CD4-positive, alpha-beta T cell (primary cell): ENCODE results near the gene SLC35D2. TPM values are rescaled to one million over a fixed set of nuclear protein-coding genes. Genes with fewer than 3 reads are reported as not detected.

ENCODE experiments used
- ATAC-seq: fragments of 200-7000 bp; cut with Tn5 transposase; one replicate; pipeline ENCODE4 v1.10.0; 2022; ENCODE audit warnings: mild to moderate bottlenecking; ENCODE audit not compliant: poor library complexity
- CTCF ChIA-PET: fragments of 350-600 bp; sonication (Branson Sonifier 250); formaldehyde crosslinking; loops from one replicate; lab custom pipeline; 2021; ENCODE audit warnings: antibody characterized with exemption, inconsistent platforms; lab: Charles Lee
- POLR2A ChIA-PET: fragments of 350-600 bp; sonication (Branson Sonifier 250); formaldehyde crosslinking; loops from one replicate; lab custom pipeline; 2021; ENCODE audit warnings: antibody characterized with exemption, inconsistent platforms; lab: Charles Lee
- DNase-seq, 14 experiments: peaks; one replicate each; pipeline ENCODE4 v3.0.0-alpha.2; 2013 to 2020; ENCODE audit warnings: mixed read lengths in 2 of 14
- H3K27ac ChIP-seq, 2 donors: one replicate each; pipeline versions ENCODE4 v1.5.1 to v1.7.0; 2013; ENCODE audit warnings: low read length in 2 of 2, low read depth in 1 of 2, mild to moderate bottlenecking in 1 of 2
- H3K27me3 ChIP-seq, 2 experiments: 1 replicate in 1 of 2; 2 replicates in 1 of 2; pipeline versions ENCODE4 v1.6.1 to v1.7.0; 2013; ENCODE audit warnings: low read length in 2 of 2, control low read depth in 1 of 2, mild to moderate bottlenecking in 1 of 2, moderate library complexity in 1 of 2; ENCODE audit not compliant: insufficient read depth in 2 of 2, control insufficient read depth in 1 of 2
- H3K36me3 ChIP-seq: one replicate; pipeline ENCODE4 v1.6.1; 2013; ENCODE audit warnings: low read length, control low read depth; ENCODE audit not compliant: insufficient read depth
- H3K4me1 ChIP-seq: one replicate; pipeline ENCODE4 v1.6.1; 2013; ENCODE audit warnings: low read length, control low read depth; ENCODE audit not compliant: insufficient read depth
- H3K4me3 ChIP-seq: one replicate; pipeline ENCODE4 v1.5.1; 2013; ENCODE audit warnings: mild to moderate bottlenecking, low read length, moderate library complexity
- H3K9me3 ChIP-seq, 2 experiments: 1 replicate in 1 of 2; 2 replicates in 1 of 2; pipeline versions ENCODE4 v1.6.1 to v1.7.0; 2013; ENCODE audit warnings: low read length in 2 of 2, mild to moderate bottlenecking in 2 of 2, control low read depth in 1 of 2, moderate library complexity in 1 of 2; ENCODE audit not compliant: control insufficient read depth in 1 of 2, insufficient read depth in 1 of 2
- H3K27ac Mint-ChIP-seq: one replicate; pipeline ENCODE4 v1.8.0; 2020; ENCODE audit warnings: mixed read lengths
- H3K27me3 Mint-ChIP-seq: one replicate; pipeline ENCODE4 v1.8.0; 2021; ENCODE audit warnings: mixed read lengths
- H3K36me3 Mint-ChIP-seq: one replicate; pipeline ENCODE4 v1.8.0; 2021; ENCODE audit warnings: low read depth, mixed read lengths
- H3K4me1 Mint-ChIP-seq: one replicate; pipeline ENCODE4 v1.8.0; 2021; ENCODE audit warnings: low read depth, mixed read lengths
- H3K4me3 Mint-ChIP-seq: one replicate; pipeline ENCODE4 v1.8.0; 2020; ENCODE audit warnings: mild to moderate bottlenecking, mixed read lengths
- H3K9me3 Mint-ChIP-seq: one replicate; pipeline ENCODE4 v1.8.0; 2020; ENCODE audit warnings: mixed read lengths
- intact Hi-C, 2 experiments: fragments of 100-400 bp; cut with DNase I in 1 of 2; cut with micrococcal nuclease in 1 of 2; formaldehyde crosslinking; loops; one replicate each; pipeline versions ENCODE4 v1.15.1 to v1.9.0; 2023 to 2025; cut with DNase I, micrococcal nuclease
- total RNA-seq, 174 experiments: library from RNA in 2 of 174; stranded (reverse) in 2 of 174; gene quantifications; one replicate each; pipeline ENCODE4 v1.2.3 and lab custom pipeline; 2021 to 2026
- TF ChIP-seq, protein P1 (sequence below): fragments of 200-600 bp; IDR thresholded peaks from one replicate; pipeline ENCODE4 v1.8.0; 2022; ENCODE audit warnings: antibody characterized with exemption, mild to moderate bottlenecking

SLC35D2 gene
- total RNA-seq, 2 experiments from 2014 or later, result 13.2 to 14.7 TPM

DNA sequence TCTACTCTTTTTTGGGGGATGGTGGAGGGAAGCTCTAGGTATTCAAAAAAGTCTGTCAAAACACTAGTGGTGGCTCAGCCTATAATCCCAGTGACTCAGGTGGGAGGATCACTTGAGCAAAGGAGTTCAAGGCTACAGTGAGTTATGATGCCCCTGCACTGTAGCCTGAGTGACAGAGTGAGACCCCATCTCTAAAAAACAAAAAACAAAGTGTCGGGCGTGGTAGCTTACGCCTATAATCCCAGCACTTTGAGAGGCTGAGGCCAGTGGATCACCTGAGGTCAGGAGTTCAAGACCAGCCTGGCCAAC is 15.8 kb upstream of the SLC35D2 start:
- peaks cover 23% of the 10 kb centered on the region for H3K4me1 ChIP-seq
- DNase-seq (no peak), ATAC-seq (peak; percentile 49)
- CTCF ChIA-PET, result interaction anchor here (1.5 to 1.7 kb wide), 2 partner anchors 10 to 17 kb away, joined by 3 to 5 read pairs; no protein-coding TSS in a partner anchor
- intact Hi-C loops, result no loop called here
- peaks cover 0 to 3% of the 10 kb centered on the region in 2 experiments for H3K9me3 ChIP-seq
- Mint-ChIP-seq H3K4me3 (peak overlapping the region; percentile 74), H3K4me1 (peaks cover 25% of the 10 kb centered on the region), H3K9me3 (peaks cover 6% of the 10 kb centered on the region), H3K36me3 (peaks cover 7% of the 10 kb centered on the region), H3K27me3 (no peaks in the 10 kb centered on the region), H3K27ac (peak overlapping the region; percentile 92)
- POLR2A ChIA-PET, result interaction anchor here (0.9 to 3.8 kb wide), 11 partner anchors 10 to 167 kb away, joined by 3 to 21 read pairs (median 8); partner anchors contain the start of genes HABP4, SLC35D2 and ZNF367
- TF ChIP-seq, protein P1, sequence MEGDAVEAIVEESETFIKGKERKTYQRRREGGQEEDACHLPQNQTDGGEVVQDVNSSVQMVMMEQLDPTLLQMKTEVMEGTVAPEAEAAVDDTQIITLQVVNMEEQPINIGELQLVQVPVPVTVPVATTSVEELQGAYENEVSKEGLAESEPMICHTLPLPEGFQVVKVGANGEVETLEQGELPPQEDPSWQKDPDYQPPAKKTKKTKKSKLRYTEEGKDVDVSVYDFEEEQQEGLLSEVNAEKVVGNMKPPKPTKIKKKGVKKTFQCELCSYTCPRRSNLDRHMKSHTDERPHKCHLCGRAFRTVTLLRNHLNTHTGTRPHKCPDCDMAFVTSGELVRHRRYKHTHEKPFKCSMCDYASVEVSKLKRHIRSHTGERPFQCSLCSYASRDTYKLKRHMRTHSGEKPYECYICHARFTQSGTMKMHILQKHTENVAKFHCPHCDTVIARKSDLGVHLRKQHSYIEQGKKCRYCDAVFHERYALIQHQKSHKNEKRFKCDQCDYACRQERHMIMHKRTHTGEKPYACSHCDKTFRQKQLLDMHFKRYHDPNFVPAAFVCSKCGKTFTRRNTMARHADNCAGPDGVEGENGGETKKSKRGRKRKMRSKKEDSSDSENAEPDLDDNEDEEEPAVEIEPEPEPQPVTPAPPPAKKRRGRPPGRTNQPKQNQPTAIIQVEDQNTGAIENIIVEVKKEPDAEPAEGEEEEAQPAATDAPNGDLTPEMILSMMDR, result no peak
- H3K4me3 ChIP-seq, result no peak overlapping the region
- H3K27ac ChIP-seq, result peak overlapping the region; percentile 48 to 79
- no peaks in the 10 kb centered on the region for H3K36me3 ChIP-seq
- H3K27me3 ChIP-seq, result no peaks in the 10 kb centered on the region

DNA sequence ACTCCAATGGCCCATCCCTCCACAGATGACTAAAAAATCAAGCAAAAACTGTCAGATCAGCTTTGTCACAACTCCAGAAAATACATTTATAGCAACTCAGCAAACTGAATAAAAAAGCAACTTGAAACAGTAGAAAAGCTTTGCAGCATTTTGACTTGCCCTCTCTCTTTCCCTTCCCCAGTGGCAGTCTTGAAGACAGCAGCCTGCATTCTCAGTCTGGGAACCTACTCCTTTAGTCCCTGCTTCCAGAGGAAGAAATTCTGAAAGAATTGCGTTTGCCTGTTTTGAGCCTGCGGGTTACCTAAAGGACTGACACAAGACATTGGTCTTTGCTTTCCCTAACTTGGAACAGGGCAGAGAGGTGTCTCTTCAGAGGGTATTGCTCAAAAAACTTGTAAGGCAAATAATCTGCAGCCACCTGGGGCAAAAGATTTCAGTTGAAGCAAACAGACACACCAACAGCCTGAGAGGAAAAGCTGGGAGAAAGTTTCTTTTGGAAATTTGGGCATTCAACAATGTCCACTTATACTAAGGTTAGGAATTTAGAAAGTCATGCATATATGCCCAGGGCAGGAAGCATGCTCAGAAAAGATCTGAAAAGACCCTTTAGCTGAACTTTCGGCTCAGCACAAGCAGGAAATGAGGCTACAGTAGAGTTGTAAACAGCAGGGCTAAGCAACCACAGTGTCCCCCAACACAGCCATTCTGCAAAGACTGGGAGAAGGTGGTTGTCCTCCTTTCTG is 15.2 kb upstream of the SLC35D2 start:
- TF ChIP-seq, protein P1, result no peak
- CTCF ChIA-PET, result interaction anchor here (1.5 to 1.7 kb wide), 2 partner anchors 10 to 18 kb away, joined by 3 to 5 read pairs; no protein-coding TSS in a partner anchor
- ATAC-seq (peak; percentile 79), DNase-seq (peak in 5 of 14 experiments; percentile 17 to 67 (median 38))
- intact Hi-C loops, result no loop called here
- peaks cover 7% of the 10 kb centered on the region for H3K36me3 Mint-ChIP-seq
- Histone ChIP-seq H3K27me3 (no peaks in the 10 kb centered on the region), H3K4me3 (no peak overlapping the region), H3K36me3 (no peaks in the 10 kb centered on the region), H3K4me1 (peaks cover 23% of the 10 kb centered on the region), H3K27ac (peak overlapping the region; percentile 48 to 79), H3K9me3 (peaks cover 0 to 3% of the 10 kb centered on the region in 2 experiments)
- POLR2A ChIA-PET, result interaction anchor here (0.9 to 3.8 kb wide), 13 partner anchors 11 to 168 kb away, joined by 3 to 21 read pairs (median 7); partner anchors contain the start of genes HABP4, SLC35D2 and ZNF367
- no peaks in the 10 kb centered on the region for H3K27me3 Mint-ChIP-seq
- H3K9me3 Mint-ChIP-seq, result peaks cover 6% of the 10 kb centered on the region
- H3K27ac Mint-ChIP-seq, result peak overlapping the region; percentile 92
- peaks cover 25% of the 10 kb centered on the region for H3K4me1 Mint-ChIP-seq
- peak overlapping the region; percentile 74 for H3K4me3 Mint-ChIP-seq

DNA sequence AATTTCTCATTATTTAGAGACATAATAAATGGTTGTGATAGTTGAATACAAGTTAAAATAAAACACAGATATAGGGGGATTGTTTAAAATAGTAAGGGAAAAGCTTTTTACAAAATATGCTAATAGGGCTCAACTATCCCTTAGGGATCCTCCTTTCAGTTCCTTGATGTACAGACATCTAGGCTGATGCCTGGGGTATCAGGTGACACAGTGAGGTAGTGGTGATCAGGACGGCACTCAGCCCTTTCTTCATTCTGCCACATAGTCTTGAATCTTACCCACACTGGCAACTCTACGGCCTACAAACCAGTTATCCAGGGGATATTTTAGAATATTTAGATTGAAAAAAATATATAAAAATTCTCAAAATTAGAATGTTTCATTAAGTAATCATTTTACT is 12.5 kb upstream of the SLC35D2 start:
- intact Hi-C loops, result no loop called here
- Mint-ChIP-seq H3K27ac (no peak overlapping the region), H3K27me3 (no peaks in the 10 kb centered on the region), H3K4me1 (peaks cover 25% of the 10 kb centered on the region), H3K9me3 (peaks cover 6% of the 10 kb centered on the region), H3K36me3 (peaks cover 23% of the 10 kb centered on the region), H3K4me3 (no peak overlapping the region)
- peaks cover 0 to 3% of the 10 kb centered on the region in 2 experiments for H3K9me3 ChIP-seq
- POLR2A ChIA-PET, result no interaction called here
- H3K4me3 ChIP-seq, result no peak overlapping the region
- H3K27ac ChIP-seq, result no peak overlapping the region
- CTCF ChIA-PET, result no interaction called here
- TF ChIP-seq, protein P1, result no peak
- no peak for ATAC-seq
- H3K27me3 ChIP-seq, result no peaks in the 10 kb centered on the region
- H3K4me1 ChIP-seq, result peaks cover 27% of the 10 kb centered on the region
- DNase-seq, result no peak
- peaks cover 5% of the 10 kb centered on the region for H3K36me3 ChIP-seq
